Muscle of arm (tissue), 12 donors: ENCODE data around the gene ITGAL. TPM values are rescaled to one million over a fixed set of nuclear protein-coding genes. Genes with fewer than 3 reads are reported as not detected.
"Not testable (repeated sequence)": the region's sequence is repeated elsewhere in the genome, so short reads cannot be mapped to it uniquely, and the experiment has no call there.

Source experiments
- DNase-seq: peaks from one replicate; pipeline ENCODE4 v3.0.0-alpha.2; 2013
- polyA plus RNA-seq, 12 donors: library from polyadenylated mRNA; unstranded; fragments of 120-200 nt; gene quantifications; one replicate each; pipeline ENCODE4 v1.2.1, GENCODE V29; 2013; ENCODE audit not compliant: insufficient read length in 12 of 12

ITGAL gene
- polyA plus RNA-seq, 12 donors = 1.2 to 11.1 (median 2.5) TPM; not detected in 2

GRCh38 chr16:30457743-30458560 is 14.6 kb upstream of the ITGAL start:
- no peak for DNase-seq

- DNase-seq = no peak
These were observed 13.8 kb upstream of the ITGAL start for GRCh38 chr16:30458561-30459394.

- DNase-seq = no peak
These were observed 13.1 kb upstream of the ITGAL start for GRCh38 chr16:30459456-30459855.

GRCh38 chr16:30461426-30461825 is 11.1 kb upstream of the ITGAL start:
- not testable (repeated sequence) for DNase-seq

- DNase-seq = no peak
These were observed 8.5 kb upstream of the ITGAL start for GRCh38 chr16:30464078-30464477.

- DNase-seq = no peak
These were observed 2.4 kb upstream of the ITGAL start for GRCh38 chr16:30470170-30470512.

GRCh38 chr16:30470632-30470995 is 1.9 kb upstream of the ITGAL start:
- no peak for DNase-seq

- no peak for DNase-seq
These were observed 910 bp downstream of the ITGAL start for GRCh38 chr16:30473231-30474073.

GRCh38 chr16:30474074-30474452 is 1.5 kb downstream of the ITGAL start:
- DNase-seq = no peak

GRCh38 chr16:30474684-30475083 is 2.1 kb downstream of the ITGAL start:
- DNase-seq = no peak

GRCh38 chr16:30476991-30477390 is 4.4 kb downstream of the ITGAL start:
- no peak for DNase-seq

GRCh38 chr16:30477773-30478172 is 5.2 kb downstream of the ITGAL start:
- DNase-seq = not testable (repeated sequence)

- no peak for DNase-seq
These were observed 6.4 kb downstream of the ITGAL start for GRCh38 chr16:30478766-30479478.

GRCh38 chr16:30481381-30481780 is 8.8 kb downstream of the ITGAL start:
- no peak for DNase-seq

- DNase-seq = no peak
These were observed 9.8 kb downstream of the ITGAL start for GRCh38 chr16:30482366-30482765.

- no peak for DNase-seq
These were observed 12.3 kb downstream of the ITGAL start for GRCh38 chr16:30484887-30485286.

- no peak for DNase-seq
These were observed 13.4 kb downstream of the ITGAL start for GRCh38 chr16:30485818-30486436.

GRCh38 chr16:30488764-30489605 is 16.4 kb downstream of the ITGAL start:
- no peak for DNase-seq

GRCh38 chr16:30490210-30490609 is 17.7 kb downstream of the ITGAL start:
- DNase-seq = no peak

- DNase-seq = no peak
These were observed 18.7 kb downstream of the ITGAL start for GRCh38 chr16:30491229-30491628.
